Measurements from ENCODE around the gene TUBG1.
"Not testable (repeated sequence)": the region's sequence is repeated elsewhere in the genome, so short reads cannot be mapped to it uniquely, and the experiment has no call there.

Gene TUBG1

DNA sequence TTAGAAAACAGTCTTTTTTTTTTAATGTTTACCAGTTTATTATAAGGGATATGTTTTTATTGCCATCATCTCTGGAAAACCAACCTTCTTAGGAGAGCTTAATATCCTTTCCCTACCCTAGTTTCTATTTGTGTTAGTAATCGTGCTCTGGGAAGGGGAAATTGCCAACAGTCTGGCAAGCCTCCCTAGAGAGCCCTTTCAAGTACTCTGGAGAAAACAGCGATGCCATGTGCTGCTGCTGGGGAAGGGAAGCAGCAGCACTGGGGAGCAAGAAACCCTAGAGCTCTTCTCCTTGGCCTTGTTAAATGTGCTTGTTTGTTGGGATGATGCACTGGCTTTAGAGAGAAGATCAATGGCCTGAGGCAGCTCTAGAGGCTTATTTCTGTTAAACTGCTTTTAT, 10.6 kb upstream of the TUBG1 start:
- WGBS (ENCODE audit: extremely low coverage, insufficient coverage, low lambda C conversion rate) = no CpG with 5 or more reads among the region's 2 CpGs
- Histone ChIP-seq H2AK5ac (ENCODE audit: low read length) (no peak overlapping the region), H2BK120ac (ENCODE audit: low read depth, low read length) (no peak overlapping the region), H3K23ac (ENCODE audit: low read length) (no peak overlapping the region), H3K4me1 (ENCODE audit: control insufficient read depth, low read depth, low read length) (no peaks in the 10 kb centered on the region), H3K27me3 (ENCODE audit: insufficient read depth, low read length, poor library complexity) (no peaks in the 10 kb centered on the region), H3K9ac (ENCODE audit: low read length) (no peak overlapping the region), H3K4me3 (ENCODE audit: low read length) (no peak overlapping the region), H4K5ac (ENCODE audit: low read length) (no peak overlapping the region), H2BK15ac (replicated peaks; ENCODE audit: low read depth) (no peak overlapping the region), H3K79me1 (ENCODE audit: low read length) (peaks cover 7% of the 10 kb centered on the region), H3K4ac (ENCODE audit: low read depth, low read length) (no peak overlapping the region), H3K36me3 (ENCODE audit: control insufficient read depth, insufficient read depth, low read length) (no peaks in the 10 kb centered on the region), H3K79me2 (ENCODE audit: control insufficient read depth, insufficient read depth, low read length) (peaks cover 2% of the 10 kb centered on the region), H3K18ac (ENCODE audit: low read length) (no peak overlapping the region), H4K8ac (ENCODE audit: low read depth, low read length) (no peak overlapping the region), H3K4me2 (ENCODE audit: low read length) (no peak overlapping the region), H3K56ac (ENCODE audit: low read length) (no peak overlapping the region), H2BK5ac (ENCODE audit: low read length) (no peak overlapping the region), H3K27ac (ENCODE audit: low read depth, low read length) (no peak overlapping the region)
- DNase-seq = no peak

DNA sequence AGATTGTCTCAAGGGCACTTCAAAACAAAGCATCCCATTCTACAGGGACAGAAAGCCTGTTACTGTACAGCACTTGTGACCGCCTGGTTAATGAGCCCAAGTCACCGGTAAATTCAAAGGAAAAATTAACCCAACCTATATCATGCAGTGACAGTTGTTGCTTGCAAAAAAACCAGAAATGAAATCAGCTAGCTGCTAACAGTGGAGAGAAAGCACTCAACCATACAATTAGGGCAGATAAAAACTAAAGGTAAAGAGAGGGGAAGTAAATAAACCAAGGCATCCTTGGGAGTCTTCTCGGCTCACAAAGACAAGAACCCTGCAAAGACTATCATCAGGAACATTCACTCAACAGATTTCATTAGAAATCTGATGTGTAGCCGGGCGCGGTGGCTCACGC, 6.2 kb upstream of the TUBG1 start:
- Histone ChIP-seq H4K5ac (ENCODE audit: low read length) (no peak overlapping the region), H3K4ac (ENCODE audit: low read depth, low read length) (no peak overlapping the region), H3K56ac (ENCODE audit: low read length) (no peak overlapping the region), H3K4me2 (ENCODE audit: low read length) (no peak overlapping the region), H3K4me1 (ENCODE audit: control insufficient read depth, low read depth, low read length) (peaks cover 2% of the 10 kb centered on the region), H3K27ac (ENCODE audit: low read depth, low read length) (no peak overlapping the region), H2BK15ac (replicated peaks; ENCODE audit: low read depth) (no peak overlapping the region), H2BK5ac (ENCODE audit: low read length) (no peak overlapping the region), H2BK120ac (ENCODE audit: low read depth, low read length) (no peak overlapping the region), H2AK5ac (ENCODE audit: low read length) (no peak overlapping the region), H3K18ac (ENCODE audit: low read length) (no peak overlapping the region), H3K9ac (ENCODE audit: low read length) (no peak overlapping the region), H3K36me3 (ENCODE audit: control insufficient read depth, insufficient read depth, low read length) (no peaks in the 10 kb centered on the region), H4K8ac (ENCODE audit: low read depth, low read length) (no peak overlapping the region), H3K27me3 (ENCODE audit: insufficient read depth, low read length, poor library complexity) (no peaks in the 10 kb centered on the region), H3K4me3 (ENCODE audit: low read length) (no peak overlapping the region), H3K79me1 (ENCODE audit: low read length) (peaks cover 19% of the 10 kb centered on the region), H3K79me2 (ENCODE audit: control insufficient read depth, insufficient read depth, low read length) (peaks cover 15% of the 10 kb centered on the region), H3K23ac (ENCODE audit: low read length) (no peak overlapping the region)
- WGBS (ENCODE audit: extremely low coverage, insufficient coverage, low lambda C conversion rate) = no CpG with 5 or more reads among the region's 7 CpGs
- DNase-seq = no peak

- Histone ChIP-seq H3K4me1 (ENCODE audit: control insufficient read depth, low read depth, low read length) (peaks cover 2% of the 10 kb centered on the region), H3K79me2 (ENCODE audit: control insufficient read depth, insufficient read depth, low read length) (peaks cover 24% of the 10 kb centered on the region), H3K4me2 (ENCODE audit: low read length) (no peak overlapping the region), H3K79me1 (ENCODE audit: low read length) (peaks cover 22% of the 10 kb centered on the region), H4K8ac (ENCODE audit: low read depth, low read length) (no peak overlapping the region), H2BK120ac (ENCODE audit: low read depth, low read length) (no peak overlapping the region), H3K4ac (ENCODE audit: low read depth, low read length) (no peak overlapping the region), H3K4me3 (ENCODE audit: low read length) (no peak overlapping the region), H3K9ac (ENCODE audit: low read length) (peak overlapping the region; percentile 99), H3K36me3 (ENCODE audit: control insufficient read depth, insufficient read depth, low read length) (peaks cover 8% of the 10 kb centered on the region), H3K27me3 (ENCODE audit: insufficient read depth, low read length, poor library complexity) (no peaks in the 10 kb centered on the region), H2BK5ac (ENCODE audit: low read length) (no peak overlapping the region), H3K23ac (ENCODE audit: low read length) (no peak overlapping the region), H2BK15ac (replicated peaks; ENCODE audit: low read depth) (no peak overlapping the region), H3K56ac (ENCODE audit: low read length) (no peak overlapping the region), H3K18ac (ENCODE audit: low read length) (no peak overlapping the region), H4K5ac (ENCODE audit: low read length) (no peak overlapping the region), H3K27ac (ENCODE audit: low read depth, low read length) (no peak overlapping the region), H2AK5ac (ENCODE audit: low read length) (no peak overlapping the region)
- DNase-seq = no peak
- WGBS (ENCODE audit: extremely low coverage, insufficient coverage, low lambda C conversion rate) = no CpG with 5 or more reads among the region's 3 CpGs
Measured at GRCh38 chr17:42607769-42608168, 1.7 kb upstream of the TUBG1 start.

GRCh38 chr17:42608305-42609181, 940 bp upstream of the TUBG1 start:
- Histone ChIP-seq H3K36me3 (ENCODE audit: control insufficient read depth, insufficient read depth, low read length) (peaks cover 10% of the 10 kb centered on the region), H3K4ac (ENCODE audit: low read depth, low read length) (peak overlapping the region; percentile 63), H3K18ac (ENCODE audit: low read length) (peak overlapping the region; percentile 45), H3K79me1 (ENCODE audit: low read length) (peaks cover 20% of the 10 kb centered on the region), H3K79me2 (ENCODE audit: control insufficient read depth, insufficient read depth, low read length) (peaks cover 24% of the 10 kb centered on the region), H4K8ac (ENCODE audit: low read depth, low read length) (no peak overlapping the region), H3K23ac (ENCODE audit: low read length) (peak overlapping the region; percentile 94), H2AK5ac (ENCODE audit: low read length) (no peak overlapping the region), H3K4me3 (ENCODE audit: low read length) (peak overlapping the region; percentile 99), H2BK5ac (ENCODE audit: low read length) (peak overlapping the region; percentile 45), H3K27me3 (ENCODE audit: insufficient read depth, low read length, poor library complexity) (no peaks in the 10 kb centered on the region), H4K5ac (ENCODE audit: low read length) (no peak overlapping the region), H3K9ac (ENCODE audit: low read length) (peak overlapping the region; percentile 99), H3K56ac (ENCODE audit: low read length) (peak overlapping the region; percentile 99), H3K4me1 (ENCODE audit: control insufficient read depth, low read depth, low read length) (peaks cover 2% of the 10 kb centered on the region), H2BK120ac (ENCODE audit: low read depth, low read length) (no peak overlapping the region), H3K27ac (ENCODE audit: low read depth, low read length) (peak overlapping the region; percentile 60), H2BK15ac (replicated peaks; ENCODE audit: low read depth) (no peak overlapping the region), H3K4me2 (ENCODE audit: low read length) (peak overlapping the region; percentile 93)
- no CpG with 5 or more reads among the region's 30 CpGs for WGBS (ENCODE audit: extremely low coverage, insufficient coverage, low lambda C conversion rate)
- DNase-seq = no peak

GRCh38 chr17:42609814-42610801, 625 bp downstream of the TUBG1 start:
- not testable (repeated sequence) for H3K27me3 ChIP-seq (ENCODE audit: insufficient read depth, low read length, poor library complexity); H4K8ac ChIP-seq (ENCODE audit: low read depth, low read length); H2BK120ac ChIP-seq (ENCODE audit: low read depth, low read length); H2BK15ac ChIP-seq (replicated peaks; ENCODE audit: low read depth); H2AK5ac ChIP-seq (ENCODE audit: low read length); H3K4me1 ChIP-seq (ENCODE audit: control insufficient read depth, low read depth, low read length); H4K5ac ChIP-seq (ENCODE audit: low read length)
- H3K4me3 ChIP-seq (ENCODE audit: low read length) = peak overlapping the region; percentile 98
- peak overlapping the region; percentile 51 for H3K18ac ChIP-seq (ENCODE audit: low read length)
- DNase-seq = peak; percentile 50
- peaks cover 18% of the 10 kb centered on the region for H3K36me3 ChIP-seq (ENCODE audit: control insufficient read depth, insufficient read depth, low read length)
- H3K79me1 ChIP-seq (ENCODE audit: low read length) = peaks cover 15% of the 10 kb centered on the region
- peak overlapping the region; percentile 89 for H3K23ac ChIP-seq (ENCODE audit: low read length)
- H3K56ac ChIP-seq (ENCODE audit: low read length) = peak overlapping the region; percentile 91
- peak overlapping the region; percentile 71 for H3K27ac ChIP-seq (ENCODE audit: low read depth, low read length)
- H3K79me2 ChIP-seq (ENCODE audit: control insufficient read depth, insufficient read depth, low read length) = peaks cover 21% of the 10 kb centered on the region
- peak overlapping the region; percentile 89 for H2BK5ac ChIP-seq (ENCODE audit: low read length)
- peak overlapping the region; percentile 91 for H3K4me2 ChIP-seq (ENCODE audit: low read length)
- H3K4ac ChIP-seq (ENCODE audit: low read depth, low read length) = peak overlapping the region; percentile 76
- WGBS (ENCODE audit: extremely low coverage, insufficient coverage, low lambda C conversion rate) = no CpG with 5 or more reads among the region's 42 CpGs
- H3K9ac ChIP-seq (ENCODE audit: low read length) = peak overlapping the region; percentile 99

Measured in mesendoderm (in vitro differentiated cells).